Measurements from ENCODE around the gene PLLP. TPM values are rescaled to one million over a fixed set of nuclear protein-coding genes. Genes with fewer than 3 reads are reported as not detected.

PLLP gene
- total RNA-seq, 1 donor from 2014 or later = 0.79 TPM

DNA sequence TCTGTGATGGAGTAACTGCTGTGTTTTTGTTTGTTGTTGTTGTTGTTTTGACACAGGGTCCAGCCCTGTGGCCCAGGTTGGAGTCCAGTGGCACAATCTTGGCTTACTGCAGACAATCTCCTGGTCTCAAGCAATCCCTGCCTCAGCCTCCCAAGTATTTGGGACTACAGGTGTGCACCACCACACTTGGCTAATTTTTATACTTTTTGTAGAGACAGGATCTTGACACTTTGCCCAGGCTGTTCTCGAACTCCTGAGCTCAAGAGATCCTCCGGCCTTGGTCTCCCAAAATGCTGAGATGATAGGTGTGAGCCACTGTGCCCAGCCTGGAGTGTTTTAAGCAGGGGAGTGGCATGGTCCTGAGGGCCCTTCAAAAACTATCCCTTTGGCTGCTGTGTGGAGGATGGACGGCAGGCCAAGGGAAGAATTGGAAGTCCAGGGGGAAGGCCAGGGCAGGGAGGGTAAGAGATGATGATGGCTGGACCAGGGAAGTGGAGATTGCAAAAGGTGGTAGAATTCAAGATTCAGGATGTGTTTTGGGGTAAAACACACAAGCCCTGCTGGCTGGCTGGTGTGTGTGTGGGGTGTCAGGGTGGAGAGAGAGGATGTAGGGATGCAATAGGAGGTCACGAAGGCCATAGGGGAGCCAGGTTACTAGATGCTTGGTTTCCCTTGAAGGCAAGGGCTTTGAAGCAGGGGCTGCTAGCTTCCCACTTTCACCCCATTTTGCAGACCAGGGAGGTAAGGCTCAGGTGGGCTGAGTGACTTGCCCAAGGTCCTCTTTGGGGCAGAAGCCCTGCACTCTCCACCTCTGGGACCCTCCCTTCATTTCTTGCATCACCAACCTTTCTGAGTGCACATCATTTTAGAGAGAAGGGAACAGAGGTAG is 18.8 kb upstream of the PLLP start:
- H3K4me1 Mint-ChIP-seq = no peaks in the 10 kb centered on the region
- no peak overlapping the region for H3K27ac Mint-ChIP-seq (ENCODE audit: unreplicated experiment)
- DNase-seq (ENCODE audit: low read depth, low spot score) = no peak

DNA sequence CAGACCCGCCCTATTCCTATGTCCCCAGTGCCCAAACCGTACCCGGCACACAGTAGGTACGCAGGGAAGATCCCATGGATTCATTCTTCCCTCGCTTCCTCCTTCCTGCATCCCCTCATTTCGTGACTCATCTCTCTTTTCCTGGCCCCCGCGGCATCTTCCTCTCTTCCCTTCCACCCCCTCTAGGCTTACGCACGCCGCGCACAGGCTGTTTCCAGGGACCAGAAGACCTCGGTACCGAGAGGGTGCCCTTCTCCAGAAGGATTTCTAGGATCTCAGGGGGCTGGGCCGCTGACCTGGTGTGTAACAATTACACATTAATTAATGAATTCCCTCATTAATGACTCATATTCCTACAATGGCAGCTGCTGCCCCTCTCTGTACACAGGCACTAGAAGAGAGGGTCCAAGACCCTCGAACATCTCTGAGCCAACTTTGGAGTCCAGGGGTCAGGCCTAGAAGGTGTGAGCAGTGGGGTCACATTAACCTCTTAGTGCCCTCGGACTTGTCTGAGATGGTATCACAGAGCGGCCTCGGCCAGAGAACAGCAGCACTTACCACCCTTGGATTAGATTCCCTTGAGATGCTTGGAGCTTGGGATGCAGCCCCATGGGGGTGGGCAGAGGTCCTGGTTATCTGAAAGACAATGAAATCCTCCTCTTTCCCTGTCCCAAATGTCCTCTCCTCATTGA is 16.8 kb upstream of the PLLP start:
- Mint-ChIP-seq H3K4me3 (peak overlapping the region; percentile 17), H3K9me3 (no peaks in the 10 kb centered on the region), H3K36me3 (ENCODE audit: low read depth) (no peaks in the 10 kb centered on the region), H3K27ac (ENCODE audit: unreplicated experiment) (no peak overlapping the region), H3K4me1 (peaks cover 3% of the 10 kb centered on the region), H3K27me3 (ENCODE audit: low read depth) (peaks cover 3% of the 10 kb centered on the region)
- DNase-seq (ENCODE audit: low read depth, low spot score) = no peak
- TF ChIP-seq, protein P1, sequence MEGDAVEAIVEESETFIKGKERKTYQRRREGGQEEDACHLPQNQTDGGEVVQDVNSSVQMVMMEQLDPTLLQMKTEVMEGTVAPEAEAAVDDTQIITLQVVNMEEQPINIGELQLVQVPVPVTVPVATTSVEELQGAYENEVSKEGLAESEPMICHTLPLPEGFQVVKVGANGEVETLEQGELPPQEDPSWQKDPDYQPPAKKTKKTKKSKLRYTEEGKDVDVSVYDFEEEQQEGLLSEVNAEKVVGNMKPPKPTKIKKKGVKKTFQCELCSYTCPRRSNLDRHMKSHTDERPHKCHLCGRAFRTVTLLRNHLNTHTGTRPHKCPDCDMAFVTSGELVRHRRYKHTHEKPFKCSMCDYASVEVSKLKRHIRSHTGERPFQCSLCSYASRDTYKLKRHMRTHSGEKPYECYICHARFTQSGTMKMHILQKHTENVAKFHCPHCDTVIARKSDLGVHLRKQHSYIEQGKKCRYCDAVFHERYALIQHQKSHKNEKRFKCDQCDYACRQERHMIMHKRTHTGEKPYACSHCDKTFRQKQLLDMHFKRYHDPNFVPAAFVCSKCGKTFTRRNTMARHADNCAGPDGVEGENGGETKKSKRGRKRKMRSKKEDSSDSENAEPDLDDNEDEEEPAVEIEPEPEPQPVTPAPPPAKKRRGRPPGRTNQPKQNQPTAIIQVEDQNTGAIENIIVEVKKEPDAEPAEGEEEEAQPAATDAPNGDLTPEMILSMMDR (conservative IDR thresholded peaks at IDR 0.05) = no peak

More for the DNA sequence above, 18.8 kb upstream of the PLLP start:
- Mint-ChIP-seq H3K27me3 (ENCODE audit: low read depth) (peaks cover 3% of the 10 kb centered on the region), H3K4me3 (no peak overlapping the region), H3K36me3 (ENCODE audit: low read depth) (no peaks in the 10 kb centered on the region), H3K9me3 (no peaks in the 10 kb centered on the region)
- TF ChIP-seq, protein P1 (conservative IDR thresholded peaks at IDR 0.05) = no peak

DNA sequence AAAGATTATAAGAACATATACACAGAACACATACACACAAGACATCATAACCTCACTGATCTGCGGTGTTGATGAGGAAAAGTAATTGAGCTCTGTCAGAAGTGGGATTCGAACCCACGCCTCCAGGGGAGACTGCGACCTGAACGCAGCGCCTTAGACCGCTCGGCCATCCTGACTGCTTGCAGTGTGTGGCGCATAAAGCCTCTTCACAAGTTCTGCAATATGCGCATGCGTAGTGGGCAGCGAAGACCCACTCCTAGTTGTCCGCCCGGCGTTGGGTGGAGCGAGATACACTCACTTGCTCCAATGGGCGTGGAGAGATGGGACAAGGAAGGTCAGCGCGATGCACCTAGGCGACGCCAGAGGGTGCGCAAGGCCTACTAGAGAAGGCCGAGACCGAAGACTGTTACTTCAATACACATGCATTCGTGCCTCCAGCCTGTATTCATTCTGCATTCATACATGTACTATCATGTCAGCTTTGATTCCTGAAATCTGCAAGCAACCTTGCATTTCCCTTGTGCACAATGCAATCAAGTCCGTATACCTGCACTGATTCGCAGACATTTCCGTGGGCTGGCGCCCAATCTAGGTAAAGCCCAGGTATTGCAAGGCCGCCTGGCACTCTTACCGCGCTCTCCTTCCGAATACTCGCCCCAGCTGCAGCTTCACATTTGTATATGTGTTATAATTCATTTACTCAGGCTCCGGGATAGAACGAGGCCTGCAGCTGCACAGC is 16.1 kb upstream of the PLLP start:
- H3K4me3 Mint-ChIP-seq = no peak overlapping the region
- no peak overlapping the region for H3K27ac Mint-ChIP-seq (ENCODE audit: unreplicated experiment)
- no peaks in the 10 kb centered on the region for H3K9me3 Mint-ChIP-seq
- H3K4me1 Mint-ChIP-seq = peaks cover 3% of the 10 kb centered on the region
- peak; percentile 99 for DNase-seq (ENCODE audit: low read depth, low spot score)
- peaks cover 3% of the 10 kb centered on the region for H3K27me3 Mint-ChIP-seq (ENCODE audit: low read depth)
- no peaks in the 10 kb centered on the region for H3K36me3 Mint-ChIP-seq (ENCODE audit: low read depth)
- TF ChIP-seq, protein P1 (conservative IDR thresholded peaks at IDR 0.05) = peak; percentile 98

DNA sequence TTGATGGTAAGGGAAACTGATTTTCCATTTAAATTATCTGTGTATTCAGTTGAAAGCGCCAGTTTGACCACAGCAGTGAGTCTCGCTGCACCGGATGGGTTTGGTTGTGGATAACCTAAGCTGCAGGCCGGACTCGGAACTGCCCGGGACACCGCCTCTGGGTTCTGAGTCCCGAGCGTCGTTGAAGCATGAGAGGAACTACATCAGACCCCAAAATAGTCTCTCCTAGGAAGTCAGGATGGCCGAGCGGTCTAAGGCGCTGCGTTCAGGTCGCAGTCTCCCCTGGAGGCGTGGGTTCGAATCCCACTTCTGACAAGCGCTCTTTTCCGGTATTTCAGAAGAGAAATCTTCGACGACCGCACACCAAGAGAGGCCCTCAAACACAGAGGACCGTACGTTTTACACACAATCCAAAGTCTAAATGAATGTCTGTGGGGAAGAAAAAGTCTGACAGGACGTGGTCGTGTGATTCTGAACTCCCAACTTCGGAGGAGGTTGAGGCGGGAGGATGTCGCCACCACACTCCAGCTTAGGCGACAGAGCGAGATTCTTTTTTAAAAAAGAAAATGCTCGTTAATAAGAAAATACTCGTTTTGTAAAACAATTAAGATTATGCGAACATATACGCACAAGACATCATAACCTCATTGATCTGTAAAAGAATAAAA is 15.4 kb upstream of the PLLP start:
- Mint-ChIP-seq H3K4me3 (no peak overlapping the region), H3K4me1 (peaks cover 3% of the 10 kb centered on the region), H3K9me3 (no peaks in the 10 kb centered on the region), H3K27me3 (ENCODE audit: low read depth) (peaks cover 3% of the 10 kb centered on the region), H3K27ac (ENCODE audit: unreplicated experiment) (no peak overlapping the region), H3K36me3 (ENCODE audit: low read depth) (no peaks in the 10 kb centered on the region)
- DNase-seq (ENCODE audit: low read depth, low spot score) = peak; percentile 84
- TF ChIP-seq, protein P1 (conservative IDR thresholded peaks at IDR 0.05) = peak; percentile 59
